ENCODE data around the gene MKKS.

GRCh38 chr20:10478930-10479329 lies 44.9 kb upstream of the MKKS start:
- TF ChIP-seq, protein P1, sequence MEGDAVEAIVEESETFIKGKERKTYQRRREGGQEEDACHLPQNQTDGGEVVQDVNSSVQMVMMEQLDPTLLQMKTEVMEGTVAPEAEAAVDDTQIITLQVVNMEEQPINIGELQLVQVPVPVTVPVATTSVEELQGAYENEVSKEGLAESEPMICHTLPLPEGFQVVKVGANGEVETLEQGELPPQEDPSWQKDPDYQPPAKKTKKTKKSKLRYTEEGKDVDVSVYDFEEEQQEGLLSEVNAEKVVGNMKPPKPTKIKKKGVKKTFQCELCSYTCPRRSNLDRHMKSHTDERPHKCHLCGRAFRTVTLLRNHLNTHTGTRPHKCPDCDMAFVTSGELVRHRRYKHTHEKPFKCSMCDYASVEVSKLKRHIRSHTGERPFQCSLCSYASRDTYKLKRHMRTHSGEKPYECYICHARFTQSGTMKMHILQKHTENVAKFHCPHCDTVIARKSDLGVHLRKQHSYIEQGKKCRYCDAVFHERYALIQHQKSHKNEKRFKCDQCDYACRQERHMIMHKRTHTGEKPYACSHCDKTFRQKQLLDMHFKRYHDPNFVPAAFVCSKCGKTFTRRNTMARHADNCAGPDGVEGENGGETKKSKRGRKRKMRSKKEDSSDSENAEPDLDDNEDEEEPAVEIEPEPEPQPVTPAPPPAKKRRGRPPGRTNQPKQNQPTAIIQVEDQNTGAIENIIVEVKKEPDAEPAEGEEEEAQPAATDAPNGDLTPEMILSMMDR (IDR thresholded peaks at IDR 0.05), result no peak
- TF ChIP-seq POLR2A (IDR thresholded peaks at IDR 0.05), result no peak

All from prostate gland (tissue), 2 donors.